ENCODE data around the gene RFNG. TPM values are rescaled to one million over a fixed set of nuclear protein-coding genes. Genes with fewer than 3 reads are reported as not detected.

RFNG gene
- total RNA-seq, 1 experiment from 2014 or later = 23.8 TPM

- Histone ChIP-seq H3K36me3 (peaks cover 93% of the 10 kb centered on the region), H3K4me3 (no peak overlapping the region), H3K27ac (no peak overlapping the region), H3K4me1 (replicated peaks) (peaks cover 23% of the 10 kb centered on the region), H3K27me3 (replicated peaks) (no peaks in the 10 kb centered on the region), H3K9me3 (replicated peaks) (peaks cover 7% of the 10 kb centered on the region)
- no peak for DNase-seq (ENCODE audit: low read depth in 1 of 2, low spot score in 2 of 2)
Observed at GRCh38 chr17:82092995-82093751, 41.6 kb upstream of the RFNG start.

GRCh38 chr17:82092628-82092994 is 41.0 kb upstream of the RFNG start:
- Histone ChIP-seq H3K36me3 (peaks cover 94% of the 10 kb centered on the region), H3K9me3 (replicated peaks) (peaks cover 4% of the 10 kb centered on the region), H3K4me1 (replicated peaks) (peaks cover 19% of the 10 kb centered on the region), H3K4me3 (no peak overlapping the region), H3K27ac (no peak overlapping the region), H3K27me3 (replicated peaks) (no peaks in the 10 kb centered on the region)
- no peak for DNase-seq (ENCODE audit: low read depth in 1 of 2, low spot score in 2 of 2)

GRCh38 chr17:82092094-82092586 is 40.5 kb upstream of the RFNG start:
- Histone ChIP-seq H3K4me1 (replicated peaks) (peaks cover 14% of the 10 kb centered on the region), H3K27me3 (replicated peaks) (no peaks in the 10 kb centered on the region), H3K9me3 (replicated peaks) (no peaks in the 10 kb centered on the region), H3K36me3 (peaks cover 94% of the 10 kb centered on the region), H3K27ac (no peak overlapping the region), H3K4me3 (no peak overlapping the region)
- no peak for DNase-seq (ENCODE audit: low read depth in 1 of 2, low spot score in 2 of 2)

- no peak for DNase-seq (ENCODE audit: low read depth in 1 of 2, low spot score in 2 of 2)
- Histone ChIP-seq H3K27ac (no peak overlapping the region), H3K27me3 (replicated peaks) (no peaks in the 10 kb centered on the region), H3K9me3 (replicated peaks) (no peaks in the 10 kb centered on the region), H3K4me1 (replicated peaks) (peaks cover 7% of the 10 kb centered on the region), H3K36me3 (peaks cover 94% of the 10 kb centered on the region), H3K4me3 (no peak overlapping the region)
Observed at GRCh38 chr17:82091264-82092066, 39.9 kb upstream of the RFNG start.

GRCh38 chr17:82090549-82091263 is 39.1 kb upstream of the RFNG start:
- H3K27ac ChIP-seq = no peak overlapping the region
- H3K36me3 ChIP-seq = peaks cover 94% of the 10 kb centered on the region
- H3K4me3 ChIP-seq = no peak overlapping the region
- H3K4me1 ChIP-seq (replicated peaks) = no peaks in the 10 kb centered on the region; the same call in 1 of the 2 replicates
- no peak for DNase-seq (ENCODE audit: low read depth in 1 of 2, low spot score in 2 of 2)
- H3K27me3 ChIP-seq (replicated peaks) = no peaks in the 10 kb centered on the region
- H3K9me3 ChIP-seq (replicated peaks) = no peaks in the 10 kb centered on the region

GRCh38 chr17:82089723-82090548 is 38.3 kb upstream of the RFNG start:
- H3K9me3 ChIP-seq (replicated peaks) = no peaks in the 10 kb centered on the region
- peaks cover 94% of the 10 kb centered on the region for H3K36me3 ChIP-seq
- no peak for DNase-seq (ENCODE audit: low read depth in 1 of 2, low spot score in 2 of 2)
- no peak overlapping the region for H3K27ac ChIP-seq
- H3K4me1 ChIP-seq (replicated peaks) = no peaks in the 10 kb centered on the region
- H3K4me3 ChIP-seq = no peak overlapping the region
- H3K27me3 ChIP-seq (replicated peaks) = no peaks in the 10 kb centered on the region

- no peak overlapping the region for H3K27ac ChIP-seq
- H3K27me3 ChIP-seq (replicated peaks) = no peaks in the 10 kb centered on the region
- peaks cover 96% of the 10 kb centered on the region for H3K36me3 ChIP-seq
- H3K4me3 ChIP-seq = no peak overlapping the region
- H3K4me1 ChIP-seq (replicated peaks) = no peaks in the 10 kb centered on the region
- no peaks in the 10 kb centered on the region for H3K9me3 ChIP-seq (replicated peaks)
- no peak for DNase-seq (ENCODE audit: low read depth in 1 of 2, low spot score in 2 of 2)
Observed at GRCh38 chr17:82088838-82089722, 37.5 kb upstream of the RFNG start.

GRCh38 chr17:82087961-82088837 is 36.6 kb upstream of the RFNG start:
- no peak overlapping the region for H3K27ac ChIP-seq
- no peaks in the 10 kb centered on the region for H3K4me1 ChIP-seq (replicated peaks)
- no peak for DNase-seq (ENCODE audit: low read depth in 1 of 2, low spot score in 2 of 2)
- H3K27me3 ChIP-seq (replicated peaks) = no peaks in the 10 kb centered on the region
- H3K4me3 ChIP-seq = no peak overlapping the region
- H3K36me3 ChIP-seq = peaks cover 98% of the 10 kb centered on the region
- no peaks in the 10 kb centered on the region for H3K9me3 ChIP-seq (replicated peaks)

GRCh38 chr17:82086941-82087906 is 35.6 kb upstream of the RFNG start:
- Histone ChIP-seq H3K9me3 (replicated peaks) (no peaks in the 10 kb centered on the region), H3K27me3 (replicated peaks) (no peaks in the 10 kb centered on the region), H3K4me3 (no peak overlapping the region), H3K27ac (no peak overlapping the region), H3K4me1 (replicated peaks) (no peaks in the 10 kb centered on the region), H3K36me3 (peaks cover 99% of the 10 kb centered on the region)
- no peak for DNase-seq (ENCODE audit: low read depth in 1 of 2, low spot score in 2 of 2)

- Histone ChIP-seq H3K4me3 (no peak overlapping the region), H3K27ac (no peak overlapping the region), H3K36me3 (peaks cover 97% of the 10 kb centered on the region), H3K4me1 (replicated peaks) (no peaks in the 10 kb centered on the region), H3K9me3 (replicated peaks) (no peaks in the 10 kb centered on the region), H3K27me3 (replicated peaks) (no peaks in the 10 kb centered on the region)
- DNase-seq (ENCODE audit: low read depth in 1 of 2, low spot score in 2 of 2) = no peak
Observed at GRCh38 chr17:82085931-82086764, 34.5 kb upstream of the RFNG start.
